Fibroblast of skin of left quadriceps (primary cell): Measurements from ENCODE around the gene ADPRM.
"Not testable (repeated sequence)": the region's sequence is repeated elsewhere in the genome, so short reads cannot be mapped to it uniquely, and the experiment has no call there.

Source experiments
- DNase-seq, 2 experiments: peaks; one replicate each; pipeline ENCODE4 v3.0.0-alpha.2; 2013; ENCODE audit warnings: low read depth in 2 of 2

ADPRM gene

GRCh38 chr17:10699856-10700255 lies 2.5 kb downstream of the ADPRM start:
- no peak for DNase-seq

DNA sequence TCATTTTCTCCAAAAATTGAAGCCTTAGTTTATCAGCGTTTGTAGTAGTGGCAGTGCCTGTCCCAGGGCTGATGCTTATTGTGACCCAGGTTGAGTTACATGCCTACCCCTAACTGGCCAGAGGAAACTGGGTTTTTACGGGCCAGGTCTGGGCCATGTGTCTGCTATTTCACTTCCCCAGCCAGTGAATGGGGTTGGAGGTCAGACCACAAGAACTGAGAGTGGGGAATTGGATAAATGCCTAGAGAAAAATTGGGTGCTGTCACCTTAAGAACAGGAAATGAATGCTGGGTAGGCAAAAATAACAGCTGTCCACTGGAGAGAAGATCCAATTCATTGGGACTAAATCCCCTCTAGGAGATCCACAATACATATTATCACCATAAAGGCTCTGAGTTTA lies 5.2 kb downstream of the ADPRM start:
- DNase-seq = no peak

GRCh38 chr17:10705727-10706126 lies 8.3 kb downstream of the ADPRM start:
- DNase-seq = no peak

DNA sequence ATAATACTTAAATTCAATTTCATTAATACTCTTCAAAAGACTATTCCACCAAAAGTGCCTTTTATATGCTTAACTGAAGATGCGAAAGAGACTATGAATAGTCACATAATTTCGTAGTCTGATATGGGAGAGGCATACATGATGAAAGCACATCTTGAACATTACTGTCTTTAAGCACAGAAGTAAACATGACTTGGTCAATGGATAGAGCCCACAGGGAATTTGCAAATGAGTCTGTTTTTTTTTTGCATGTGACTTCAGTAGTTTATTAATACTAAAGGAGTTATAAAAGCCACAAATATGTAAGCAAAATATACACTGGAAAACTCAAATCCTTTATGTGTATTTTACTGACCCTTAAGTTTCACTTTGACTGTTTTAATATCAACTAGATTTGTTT lies 15.9 kb downstream of the ADPRM start:
- no peak for DNase-seq

GRCh38 chr17:10716218-10716617 lies 18.8 kb downstream of the ADPRM start:
- DNase-seq = no peak

- DNase-seq = no peak
These were observed 21.2 kb downstream of the ADPRM start for GRCh38 chr17:10718547-10718946.

DNA sequence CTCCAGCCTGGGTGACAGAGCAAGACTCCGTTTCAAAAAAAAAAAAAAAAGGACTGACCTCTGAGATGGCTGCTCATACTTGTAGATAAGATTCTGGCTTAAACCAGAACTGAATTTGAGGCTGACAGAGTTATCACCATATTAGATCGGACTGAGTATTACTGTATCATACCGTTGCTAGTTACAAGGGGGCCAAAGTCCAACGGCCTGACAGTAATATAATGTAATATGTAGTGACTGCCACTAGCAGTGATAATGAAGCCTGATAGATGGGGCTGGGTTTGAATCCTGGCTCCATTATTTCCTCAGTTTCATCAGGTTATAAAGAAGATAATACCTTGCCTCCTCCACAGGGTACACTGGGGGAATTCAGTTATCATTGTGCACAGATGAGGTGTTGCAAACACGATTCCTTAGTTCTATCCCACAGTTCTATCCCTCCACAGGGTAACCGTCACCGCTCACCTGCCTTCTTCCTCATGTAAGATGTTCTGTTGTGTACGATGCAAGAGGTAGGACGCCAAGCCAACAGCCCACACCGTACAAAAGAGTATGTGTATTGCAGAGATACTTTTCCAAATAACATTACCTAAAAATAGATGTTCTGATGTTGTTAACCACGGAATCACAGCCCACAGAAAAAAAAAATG lies 27.3 kb downstream of the ADPRM start:
- DNase-seq = no peak

DNA sequence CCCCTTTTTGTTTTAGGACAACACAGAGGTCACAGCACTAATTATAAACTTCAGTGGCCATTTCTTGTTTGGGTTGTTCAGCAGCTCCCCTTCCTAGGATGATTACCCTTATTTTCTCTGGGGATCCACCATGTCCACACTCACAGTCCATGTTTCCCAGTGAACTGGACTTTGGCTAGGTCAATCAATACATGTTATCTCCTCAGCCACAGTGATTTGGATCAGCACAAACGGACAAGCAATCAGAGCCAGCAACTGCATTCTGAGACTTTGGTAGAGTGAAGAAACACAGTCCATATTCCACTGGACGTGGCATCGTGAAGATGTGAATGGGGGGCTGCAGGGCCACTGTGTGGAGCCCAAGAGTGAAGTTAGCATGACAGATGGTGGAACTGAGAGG lies 27.9 kb downstream of the ADPRM start:
- DNase-seq = no peak

DNA sequence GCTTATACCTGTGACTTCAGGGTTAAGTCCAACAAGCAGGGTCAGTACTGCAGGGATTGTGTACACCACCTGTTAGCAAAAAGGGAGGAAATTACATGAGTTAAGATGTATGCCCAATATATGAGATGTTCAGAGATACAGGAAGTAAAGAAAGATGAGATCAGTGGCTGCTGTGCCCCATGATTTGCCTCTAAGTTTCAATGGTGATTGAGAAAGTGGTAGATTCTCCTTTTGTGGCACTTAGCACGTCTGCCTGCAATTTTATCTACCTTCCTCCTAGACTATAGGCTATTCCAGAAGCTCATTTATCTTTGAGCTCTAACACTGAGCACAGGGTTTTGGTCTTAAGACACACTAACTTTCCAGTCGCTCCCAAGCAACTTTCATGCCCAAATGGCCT lies 28.8 kb downstream of the ADPRM start:
- no peak for DNase-seq

- no peak for DNase-seq
These were observed 29.8 kb downstream of the ADPRM start for GRCh38 chr17:10727192-10727591.

DNA sequence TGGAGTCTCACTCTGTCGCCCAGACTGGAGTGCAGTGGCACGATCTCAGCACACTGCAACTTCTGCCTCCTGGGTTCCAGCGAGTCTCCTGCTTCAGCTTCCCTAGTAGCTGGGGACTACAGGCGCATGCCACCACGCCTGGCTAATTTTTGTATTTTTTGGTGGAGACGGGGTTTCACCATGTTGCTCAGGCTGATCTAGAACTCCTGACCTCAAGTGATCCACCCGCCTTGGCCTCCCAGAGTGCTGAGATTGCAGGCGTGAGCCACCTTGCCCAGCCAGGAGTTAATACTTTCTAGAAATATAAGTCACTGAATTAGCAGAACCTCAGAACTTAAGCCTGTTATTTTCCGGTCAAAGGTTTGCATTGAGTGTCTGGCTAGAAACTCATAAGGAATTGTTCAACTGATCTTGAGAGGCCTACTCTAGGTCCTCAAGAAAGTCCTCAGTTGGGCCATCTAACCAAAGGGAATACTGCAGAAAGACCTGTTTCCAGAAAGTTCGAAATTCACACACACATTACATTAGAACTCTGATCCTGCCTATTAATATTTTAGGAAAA lies 31.0 kb downstream of the ADPRM start:
- no peak for DNase-seq

DNA sequence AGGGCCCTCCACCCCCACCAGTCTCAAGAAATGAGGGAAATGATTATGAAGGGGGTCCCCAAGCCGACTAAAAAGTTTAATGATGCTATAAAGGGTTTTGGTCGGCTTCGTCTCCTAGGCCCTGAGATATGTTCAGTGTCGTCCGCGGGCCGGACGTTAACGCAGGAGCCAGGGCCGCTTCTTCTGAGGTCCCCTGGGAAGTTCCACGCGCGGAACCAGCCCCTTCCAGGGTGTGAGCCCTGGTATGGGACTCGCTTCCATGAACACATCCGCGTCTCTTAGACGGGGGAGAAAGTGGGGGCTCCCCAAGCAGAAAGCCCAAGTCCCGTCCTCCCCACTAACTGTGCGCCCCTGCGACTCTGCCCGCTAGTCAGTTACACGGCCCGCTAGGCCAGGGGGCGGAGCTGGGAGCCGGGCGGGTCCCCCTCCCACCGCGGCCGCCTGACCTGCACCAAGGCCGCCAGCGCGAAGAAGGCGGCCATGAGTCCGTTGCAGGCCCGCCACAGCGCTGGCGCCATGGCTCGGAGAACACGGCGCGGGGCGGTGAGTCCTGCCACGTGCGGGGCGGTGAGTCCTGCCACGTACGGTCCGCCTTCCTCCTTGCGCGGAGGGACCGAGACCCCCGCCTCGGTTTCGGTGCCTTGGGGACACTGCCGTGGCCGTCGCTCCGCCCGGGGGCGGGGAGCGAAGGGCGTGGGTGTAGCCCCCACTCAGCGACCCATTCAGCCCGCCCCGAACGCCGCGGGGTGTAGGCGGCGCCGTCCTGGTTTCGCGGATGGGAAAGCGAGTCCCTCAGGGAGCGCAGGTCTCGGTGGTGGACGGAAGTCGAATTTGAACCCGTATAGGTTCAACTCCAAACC lies 32.2 kb downstream of the ADPRM start, which contains the start of gene TMEM220:
TSS of gene TMEM220 (minus strand) at position 690 of the 860 bp plus-strand sequence. CDS start at position 518, 172 bp downstream.
- DNase-seq = peak in 1 of 2 experiments; percentile 33

- DNase-seq = not testable (repeated sequence)
These were observed 32.9 kb downstream of the ADPRM start for GRCh38 chr17:10730247-10730646.

- no peak for DNase-seq
These were observed 34.0 kb downstream of the ADPRM start for GRCh38 chr17:10731408-10731879.

DNA sequence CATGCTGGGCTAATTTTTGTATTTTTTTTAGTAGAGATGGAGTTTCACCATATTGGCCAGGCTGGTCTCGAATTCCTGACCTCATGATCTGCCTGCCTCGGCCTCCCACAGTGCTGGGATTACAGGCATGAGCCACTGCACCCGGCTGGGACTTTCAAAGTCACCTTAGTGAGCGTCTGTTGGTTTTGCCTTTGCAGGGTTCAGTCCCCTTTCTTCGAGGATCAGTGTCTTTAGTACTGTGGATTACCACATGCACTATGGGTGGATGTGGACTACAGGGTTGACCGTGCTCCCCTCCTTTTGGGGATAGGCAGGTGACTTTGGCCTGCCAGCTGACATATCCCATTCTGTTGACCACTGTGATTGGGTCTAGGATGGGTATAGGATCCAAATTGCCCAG lies 34.7 kb downstream of the ADPRM start:
- not testable (repeated sequence) for DNase-seq

- no peak for DNase-seq
These were observed 36.3 kb downstream of the ADPRM start for GRCh38 chr17:10733666-10734065.

DNA sequence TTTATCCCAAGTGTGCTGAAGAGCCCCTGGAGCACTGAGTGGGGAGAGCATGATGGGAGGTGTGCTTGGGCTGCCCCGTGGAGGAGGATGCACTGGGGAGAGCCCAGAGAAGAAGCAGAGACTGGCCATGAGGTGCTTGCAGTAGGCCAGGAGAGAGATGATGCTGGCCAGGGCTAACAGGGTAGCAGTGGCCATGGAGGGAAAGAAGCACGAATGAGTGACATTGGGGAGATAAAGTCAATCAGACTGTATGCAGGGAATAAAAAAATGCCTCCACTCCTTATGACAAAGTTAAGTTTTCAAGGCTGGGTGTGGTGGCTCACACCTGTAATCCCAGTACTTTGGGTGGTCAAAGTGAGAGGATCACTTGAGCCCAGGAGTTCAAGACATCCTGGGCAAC lies 37.9 kb downstream of the ADPRM start:
- no peak for DNase-seq

- no peak for DNase-seq
These were observed 38.4 kb downstream of the ADPRM start for GRCh38 chr17:10735821-10736220.

- no peak for DNase-seq
These were observed 39.8 kb downstream of the ADPRM start for GRCh38 chr17:10737168-10737622.

DNA sequence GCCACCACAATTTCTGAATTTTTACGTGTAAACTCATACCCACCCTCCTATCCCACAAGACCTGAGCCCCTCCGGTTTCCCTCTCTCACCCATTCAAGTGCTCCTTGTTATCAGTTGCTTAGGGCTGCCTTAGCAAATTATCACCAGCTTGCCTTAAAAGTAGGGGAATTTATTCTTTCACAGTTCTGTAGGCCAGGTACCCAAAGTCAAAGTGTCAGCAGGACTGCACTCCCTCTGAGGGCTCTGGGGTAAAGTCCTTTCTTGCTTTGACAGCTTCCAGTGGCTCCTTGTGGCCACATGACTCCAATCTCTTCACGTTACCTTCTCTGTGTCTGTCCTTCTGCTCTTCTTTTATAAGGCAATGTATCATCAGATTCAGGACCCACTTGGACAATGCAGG lies 40.3 kb downstream of the ADPRM start:
- no peak for DNase-seq

DNA sequence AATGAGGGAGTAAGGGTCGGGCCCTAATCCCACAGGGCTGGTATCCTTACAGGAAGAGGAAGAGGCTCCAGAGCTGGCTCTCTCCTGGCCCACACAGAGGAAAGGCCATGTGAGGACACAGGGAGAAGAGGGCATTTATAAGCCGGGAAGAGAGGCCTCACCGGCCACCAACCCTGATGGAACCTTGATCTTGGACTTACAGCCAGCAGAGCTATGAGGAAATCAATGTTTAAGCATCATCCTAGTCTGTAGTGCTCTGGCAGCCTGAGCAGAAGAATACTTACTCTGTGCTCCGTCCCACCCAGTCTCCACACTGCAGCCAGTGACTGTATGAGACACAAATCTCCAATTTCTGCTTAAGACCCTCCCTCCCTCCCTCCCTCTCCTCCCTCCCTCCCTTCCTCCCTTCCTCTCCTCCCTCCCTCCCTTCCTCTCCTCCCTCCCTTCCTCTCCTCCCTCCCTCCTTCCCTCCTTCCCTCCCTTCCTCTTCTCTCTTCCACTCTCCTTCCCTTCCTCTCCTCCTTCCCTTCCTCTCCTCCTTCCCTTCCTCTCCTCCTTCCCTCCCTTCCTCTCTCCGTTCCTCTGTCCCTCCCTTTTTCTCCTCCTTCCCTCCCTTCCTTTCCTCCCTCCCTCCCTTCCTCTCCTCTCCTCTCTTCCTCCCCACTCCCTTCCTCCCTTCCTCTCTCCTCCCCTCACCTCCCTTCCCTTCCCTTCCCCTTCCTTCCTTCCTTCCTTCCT lies 41.3 kb downstream of the ADPRM start:
- DNase-seq = no peak

DNA sequence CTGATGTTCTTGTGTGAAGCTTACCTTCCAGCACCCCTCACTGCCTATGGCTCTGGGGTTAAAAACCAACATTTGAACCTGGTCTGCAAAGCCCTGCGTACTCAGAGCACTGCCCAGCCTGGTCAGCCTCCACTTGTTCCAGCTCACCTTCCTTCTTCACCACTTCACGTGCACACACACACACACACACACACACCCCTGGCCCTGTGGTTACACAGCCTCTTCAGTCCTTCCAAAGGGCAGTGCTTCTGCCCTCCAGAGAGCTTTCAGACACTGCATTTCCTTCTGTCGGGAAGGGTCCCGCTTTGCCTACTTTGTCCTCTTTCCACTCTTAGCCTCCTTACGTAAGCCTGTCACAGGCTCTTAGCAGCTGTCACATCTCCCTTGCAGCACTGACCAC lies 42.0 kb downstream of the ADPRM start:
- DNase-seq = no peak
